GM10248 (cell line): ENCODE data around the gene CCNY.

Experiments
- CTCF ChIA-PET: fragments of 300-600 bp; sonication (Branson Sonifier 250); formaldehyde crosslinking; extraction: SDS; loops from one replicate; lab custom pipeline; 2021; ENCODE audit warnings: antibody characterized with exemption; lab: Yijun Ruan, JAX
- POLR2A ChIA-PET: fragments of 350-650 bp; sonication (Branson Sonifier 250); formaldehyde crosslinking; extraction: SDS; loops from one replicate; lab custom pipeline; 2020; ENCODE audit warnings: antibody characterized with exemption; lab: Yijun Ruan, JAX
- DNase-seq: peaks from one replicate; pipeline ENCODE4 v3.0.0; 2012; ENCODE audit errors: extremely low spot score
- CTCF ChIP-seq: IDR thresholded peaks from 2 replicates; pipeline ENCODE4 v1.5.1; 2012; ENCODE audit warnings: mild to moderate bottlenecking, low read depth; ENCODE audit errors: extremely low read depth, missing control alignments, control extremely low read depth

Gene CCNY

GRCh38 chr10:35584946-35585345 lies 248.6 kb downstream of the CCNY start:
- CTCF ChIA-PET, result no interaction called here
- TF ChIP-seq CTCF, result no peak
- POLR2A ChIA-PET, result no interaction called here
- no peak for DNase-seq

GRCh38 chr10:35585356-35585755 lies 249.0 kb downstream of the CCNY start:
- POLR2A ChIA-PET, result no interaction called here

GRCh38 chr10:35585903-35586535 lies 249.7 kb downstream of the CCNY start:
- DNase-seq, result no peak
- no peak for TF ChIP-seq CTCF
- ChIA-PET CTCF (interaction anchor here (0.6 kb wide), 1 partner anchor 34 kb away, joined by 3 read pairs; no protein-coding TSS in a partner anchor), POLR2A (no interaction called here)

More at GRCh38 chr10:35585356-35585755, 249.0 kb downstream of the CCNY start:
- DNase-seq, result no peak
- TF ChIP-seq CTCF, result no peak
- CTCF ChIA-PET, result interaction anchor here (0.6 kb wide), 1 partner anchor 33 kb away, joined by 3 read pairs; no protein-coding TSS in a partner anchor

GRCh38 chr10:35588836-35589235 lies 252.5 kb downstream of the CCNY start:
- ChIA-PET POLR2A (no interaction called here), CTCF (interaction anchor here (1.3 to 1.7 kb wide), 4 partner anchors 10 to 46 kb away, joined by 3 to 5 read pairs (median 4); no protein-coding TSS in a partner anchor)
- TF ChIP-seq CTCF, result no peak
- DNase-seq, result no peak

- ChIA-PET CTCF (interaction anchor here (0.7 to 2.0 kb wide), 4 partner anchors 9 to 29 kb away, joined by 3 to 7 read pairs (median 4); no protein-coding TSS in a partner anchor), POLR2A (no interaction called here)
- no peak for DNase-seq
- TF ChIP-seq CTCF, result no peak
Observed at GRCh38 chr10:35592441-35592840, 256.1 kb downstream of the CCNY start.

- DNase-seq, result no peak
- ChIA-PET POLR2A (no interaction called here), CTCF (interaction anchor here (0.8 to 1.4 kb wide), 3 partner anchors 11 to 19 kb away, joined by 3 to 5 read pairs (median 3); no protein-coding TSS in a partner anchor)
- no peak for TF ChIP-seq CTCF
Observed at GRCh38 chr10:35594115-35595079, 258.1 kb downstream of the CCNY start.
